PC-3 (cell line): ENCODE results near the gene SLFNL1. TPM values are rescaled to one million over a fixed set of nuclear protein-coding genes. Genes with fewer than 3 reads are reported as not detected.

Experiments
- ATAC-seq: fragments of 200-7000 bp; cut with Tn5 transposase; 2 replicates; pipeline ENCODE4 v1.9.1; 2020; ENCODE audit warnings: mild to moderate bottlenecking, moderate library complexity
- BruUV-seq: library from RNA; stranded (reverse); fragments of 400-500 nt; replicated peaks from 2 replicates; lab custom pipeline; 2021; lab: Mats Ljungman, UMichigan
- CTCF ChIA-PET: fragments of 300-600 bp; sonication (Branson Sonifier 250); formaldehyde crosslinking; loops from one replicate; lab custom pipeline; 2022; ENCODE audit warnings: antibody characterized with exemption; lab: Charles Lee
- POLR2A ChIA-PET: fragments of 300-600 bp; sonication (Branson Sonifier 250); formaldehyde crosslinking; loops from one replicate; lab custom pipeline; 2022; ENCODE audit warnings: antibody characterized with exemption; ENCODE audit not compliant: unreplicated experiment; lab: Charles Lee
- DNase-seq: peaks from one replicate; pipeline ENCODE4 v3.0.0-alpha.2; 2015
- H2AFZ ChIP-seq: fragments of 300-600 bp; sonication (generic); 2 replicates; pipeline ENCODE4 v1.6.0; 2016; ENCODE audit warnings: antibody characterized with exemption, low read length
- H3F3A ChIP-seq: fragments of 300-600 bp; sonication (generic); one replicate; pipeline ENCODE4 v1.6.0; 2017; ENCODE audit warnings: antibody characterized with exemption, low read length, control low read depth, mild to moderate bottlenecking; ENCODE audit not compliant: unreplicated experiment
- H3K27ac ChIP-seq: fragments of 300-600 bp; sonication (generic); 2 replicates; pipeline ENCODE4 v1.5.1; 2016; ENCODE audit warnings: mild to moderate bottlenecking, low read length
- H3K27me3 ChIP-seq: fragments of 300-600 bp; sonication (generic); 2 replicates; pipeline ENCODE4 v1.6.1; 2016; ENCODE audit warnings: low read length, mixed read lengths
- H3K36me3 ChIP-seq: fragments of 300-600 bp; sonication (generic); 2 replicates; pipeline ENCODE4 v1.6.1; 2016; ENCODE audit warnings: low read depth, mixed run types, low read length, mixed read lengths
- H3K4me1 ChIP-seq: fragments of 300-600 bp; sonication (generic); 2 replicates; pipeline ENCODE4 v1.5.1; 2016; ENCODE audit warnings: low read length; ENCODE audit not compliant: insufficient read depth
- H3K4me2 ChIP-seq: fragments of 300-600 bp; sonication (generic); 2 replicates; pipeline ENCODE4 v1.6.0; 2016; ENCODE audit warnings: low read length
- H3K4me3 ChIP-seq: fragments of 300-600 bp; sonication (generic); 2 replicates; pipeline ENCODE4 v1.5.1; 2016; ENCODE audit warnings: mild to moderate bottlenecking, low read length, mixed read lengths
- H3K79me2 ChIP-seq: fragments of 300-600 bp; sonication (generic); 2 replicates; pipeline ENCODE4 v1.6.1; 2017; ENCODE audit warnings: low read length, mixed read lengths
- H3K9ac ChIP-seq: fragments of 300-600 bp; sonication (generic); 2 replicates; pipeline ENCODE4 v1.6.0; 2016; ENCODE audit warnings: mild to moderate bottlenecking, low read length
- H3K9me2 ChIP-seq: fragments of 300-600 bp; sonication (generic); replicated peaks from 2 replicates; pipeline ENCODE4 v1.6.1; 2016; ENCODE audit warnings: mixed run types, low read length, mixed read lengths
- H3K9me3 ChIP-seq: fragments of 300-600 bp; sonication (generic); 2 replicates; pipeline ENCODE4 v1.6.1; 2016; ENCODE audit warnings: low read length, mixed read lengths
- H4K20me1 ChIP-seq: fragments of 300-600 bp; sonication (generic); 2 replicates; pipeline ENCODE4 v1.6.1; 2016; ENCODE audit warnings: low read length, mixed read lengths
- CTCF ChIP-seq: fragments of 300-600 bp; sonication (generic); conservative IDR thresholded peaks from 2 replicates; pipeline ENCODE4 v1.5.1; 2017; ENCODE audit warnings: antibody characterized with exemption, low read depth, mild to moderate bottlenecking, low read length
- EZH2 ChIP-seq: fragments of 300-600 bp; sonication (generic); IDR thresholded peaks from one replicate; pipeline ENCODE4 v1.6.1; 2017; ENCODE audit warnings: antibody characterized with exemption, mild to moderate bottlenecking, low read length; ENCODE audit not compliant: unreplicated experiment
- EZH2phosphoT487 ChIP-seq: fragments of 300-600 bp; sonication (generic); IDR thresholded peaks from 2 replicates; pipeline ENCODE4 v1.6.1; 2018; ENCODE audit warnings: mild to moderate bottlenecking, antibody characterized with exemption, low read length, borderline replicate concordance
- intact Hi-C: fragments of 100-400 bp; cut with micrococcal nuclease; formaldehyde crosslinking; loops from 2 replicates; pipeline ENCODE4 v1.9.0; 2023
- total RNA-seq: library from RNA; depleted of rRNA; stranded (reverse); fragments of >200 nt; gene quantifications from 2 replicates; pipeline ENCODE4 v1.2.3, GENCODE V29; 2014

Gene SLFNL1
- total RNA-seq, 1 experiment from 2014 or later, result 0.22 TPM

DNA sequence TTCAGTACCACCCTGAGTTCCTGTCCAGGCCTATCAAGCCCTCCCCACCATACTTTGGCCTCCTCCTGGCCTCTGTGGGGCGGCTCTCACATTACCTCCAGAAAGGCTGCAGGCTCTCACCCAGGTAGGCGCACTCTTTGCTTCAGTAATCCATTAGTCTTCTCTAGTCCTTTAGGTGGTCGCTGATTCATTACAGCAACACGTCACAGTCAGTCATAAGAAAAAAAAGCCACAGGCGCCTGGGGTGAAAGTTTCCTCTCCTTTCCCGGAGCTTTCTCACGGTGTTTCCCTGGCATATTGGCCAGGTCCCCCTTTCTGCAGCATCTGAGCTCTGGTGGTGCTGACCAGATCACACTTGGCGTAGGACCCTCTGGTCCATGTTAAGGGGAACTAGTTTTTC is 12.1 kb downstream of the SLFNL1 start:
- TF ChIP-seq EZH2phosphoT487 (no peak), CTCF (no peak), EZH2 (no peak)
- CTCF ChIA-PET, result no interaction called here
- no TSS peak for BruUV-seq
- H3K9me2 ChIP-seq, result no peaks in the 10 kb centered on the region
- peaks cover under 1% of the 10 kb centered on the region; the same call in 1 of the 2 replicates for H4K20me1 ChIP-seq
- POLR2A ChIA-PET, result no interaction called here
- H3K9ac ChIP-seq, result no peak overlapping the region
- no peaks in the 10 kb centered on the region for H3K4me1 ChIP-seq
- ATAC-seq, result no peak
- no peaks in the 10 kb centered on the region for H3F3A ChIP-seq
- no peak overlapping the region for H3K27ac ChIP-seq
- H2AFZ ChIP-seq, result no peak overlapping the region
- no peak overlapping the region for H3K4me2 ChIP-seq
- no peak overlapping the region for H3K4me3 ChIP-seq
- no peaks in the 10 kb centered on the region for H3K27me3 ChIP-seq
- intact Hi-C loops, result no loop called here
- peaks cover 94% of the 10 kb centered on the region for H3K36me3 ChIP-seq
- H3K79me2 ChIP-seq, result peaks cover 3% of the 10 kb centered on the region
- H3K9me3 ChIP-seq, result no peaks in the 10 kb centered on the region
- no peak for DNase-seq

DNA sequence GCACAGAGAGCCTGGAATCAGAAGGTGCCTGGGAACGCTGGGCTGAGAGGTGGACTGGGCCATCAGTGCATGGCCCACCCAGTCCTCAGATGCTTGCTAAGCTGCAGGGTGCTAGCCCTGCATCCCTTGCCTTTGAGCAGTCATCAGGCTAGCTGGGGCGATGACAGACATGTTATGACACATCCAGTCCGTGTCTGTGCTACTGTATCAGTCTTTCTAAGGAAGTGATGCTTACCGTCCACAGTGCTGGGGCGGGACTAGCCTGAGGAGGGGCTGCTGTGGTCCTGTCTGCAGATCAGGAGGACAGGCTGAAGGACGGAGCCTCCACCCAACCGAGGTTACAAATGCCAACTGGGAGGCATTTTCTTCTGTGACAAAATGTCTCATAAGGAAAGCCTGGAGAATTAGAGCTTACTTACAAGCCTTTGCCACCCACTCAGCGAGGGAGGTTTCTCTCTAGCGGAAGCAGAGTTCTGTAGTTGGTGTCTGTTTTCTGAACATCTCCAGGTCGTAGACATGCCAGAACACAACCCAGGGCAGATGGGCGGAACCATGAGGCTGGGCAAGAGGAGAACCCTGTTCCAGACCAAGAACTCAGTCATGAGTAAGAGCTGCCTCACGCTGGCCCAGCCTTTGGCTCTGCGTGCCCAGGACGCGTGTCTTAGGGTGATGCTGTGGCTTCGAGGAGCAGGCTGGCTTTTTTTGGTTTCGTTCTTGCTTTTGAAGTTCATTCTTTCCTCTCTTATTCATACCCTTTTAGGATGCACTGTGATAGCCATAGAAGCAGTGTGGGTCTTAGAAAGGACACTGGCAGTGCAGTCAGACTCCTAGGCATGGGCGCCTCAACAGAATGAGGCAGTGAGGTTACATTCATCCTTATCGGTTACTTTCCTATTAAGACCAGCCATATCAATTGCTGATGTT is 14.3 kb downstream of the SLFNL1 start:
- Histone ChIP-seq H3K4me1 (peaks cover 14% of the 10 kb centered on the region), H3K79me2 (peaks cover 9% of the 10 kb centered on the region)

More for the DNA sequence above, 14.3 kb downstream of the SLFNL1 start:
- ATAC-seq, result no peak
- Histone ChIP-seq H3K36me3 (peaks cover 93% of the 10 kb centered on the region), H2AFZ (no peak overlapping the region), H4K20me1 (peaks cover 14% of the 10 kb centered on the region; the same call in 1 of the 2 replicates), H3K9me2 (no peaks in the 10 kb centered on the region), H3K9ac (no peak overlapping the region), H3K4me3 (no peak overlapping the region), H3K27ac (no peak overlapping the region), H3F3A (peaks cover 11% of the 10 kb centered on the region), H3K9me3 (no peaks in the 10 kb centered on the region), H3K27me3 (no peaks in the 10 kb centered on the region), H3K4me2 (no peak overlapping the region)
- intact Hi-C loops, result no loop called here
- ChIA-PET CTCF (no interaction called here), POLR2A (no interaction called here)
- TF ChIP-seq CTCF, result no peak
- TF ChIP-seq EZH2phosphoT487, result no peak
- no TSS peak for BruUV-seq
- DNase-seq, result peak; percentile 18
